HG02678 (cell line): Measurements from ENCODE around the gene POLN.

ENCODE experiments used
- ATAC-seq: cut with Tn5 transposase; IDR thresholded peaks from one replicate; pipeline ENCODE4 v1.9.1; 2021; ENCODE audit warnings: mild to moderate bottlenecking, moderate library complexity; ENCODE audit not compliant: unreplicated experiment

The POLN gene

GRCh38 chr4:2252530-2253091, 10.7 kb upstream of the POLN start:
- no peak for ATAC-seq

- no peak for ATAC-seq
Measured at GRCh38 chr4:2251795-2252529, 10.0 kb upstream of the POLN start.

- ATAC-seq, result no peak
Measured at GRCh38 chr4:2251073-2251794, 9.3 kb upstream of the POLN start.

DNA sequence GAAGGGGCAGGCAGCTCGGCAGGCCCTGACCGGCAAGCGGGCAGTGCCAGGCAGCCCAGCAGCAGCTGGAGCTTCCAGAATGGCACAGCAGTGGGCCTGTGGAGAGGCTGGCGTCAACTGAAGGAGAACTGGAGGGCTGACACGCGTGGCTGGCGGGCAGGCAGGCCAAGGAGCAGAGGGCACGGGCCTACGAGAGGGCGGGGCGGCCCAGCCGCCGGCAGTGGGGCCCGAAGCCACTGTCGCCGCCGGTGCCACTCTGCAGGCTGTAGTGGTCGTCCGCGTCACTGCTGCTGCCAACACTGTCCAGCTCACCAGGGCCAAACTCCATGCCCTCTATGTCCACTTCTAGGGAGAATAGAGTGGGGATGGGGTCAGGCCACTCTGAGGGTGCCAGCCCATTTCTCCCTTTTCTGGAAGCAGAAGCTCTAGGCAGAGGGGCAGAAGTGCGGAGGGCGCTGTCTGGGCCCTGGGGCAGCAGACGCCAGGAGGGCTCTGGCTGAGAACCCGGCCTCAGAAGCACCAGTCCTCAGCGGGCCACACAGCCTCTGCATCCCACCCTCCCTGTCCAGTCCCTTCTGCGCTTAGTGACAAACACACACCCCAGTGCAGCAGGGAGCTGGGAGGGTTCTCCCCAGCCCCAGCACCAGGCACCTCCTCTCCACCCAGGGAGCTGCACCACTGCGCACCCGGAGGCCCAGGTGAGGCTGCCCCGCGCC, 8.6 kb upstream of the POLN start:
- ATAC-seq, result no peak

DNA sequence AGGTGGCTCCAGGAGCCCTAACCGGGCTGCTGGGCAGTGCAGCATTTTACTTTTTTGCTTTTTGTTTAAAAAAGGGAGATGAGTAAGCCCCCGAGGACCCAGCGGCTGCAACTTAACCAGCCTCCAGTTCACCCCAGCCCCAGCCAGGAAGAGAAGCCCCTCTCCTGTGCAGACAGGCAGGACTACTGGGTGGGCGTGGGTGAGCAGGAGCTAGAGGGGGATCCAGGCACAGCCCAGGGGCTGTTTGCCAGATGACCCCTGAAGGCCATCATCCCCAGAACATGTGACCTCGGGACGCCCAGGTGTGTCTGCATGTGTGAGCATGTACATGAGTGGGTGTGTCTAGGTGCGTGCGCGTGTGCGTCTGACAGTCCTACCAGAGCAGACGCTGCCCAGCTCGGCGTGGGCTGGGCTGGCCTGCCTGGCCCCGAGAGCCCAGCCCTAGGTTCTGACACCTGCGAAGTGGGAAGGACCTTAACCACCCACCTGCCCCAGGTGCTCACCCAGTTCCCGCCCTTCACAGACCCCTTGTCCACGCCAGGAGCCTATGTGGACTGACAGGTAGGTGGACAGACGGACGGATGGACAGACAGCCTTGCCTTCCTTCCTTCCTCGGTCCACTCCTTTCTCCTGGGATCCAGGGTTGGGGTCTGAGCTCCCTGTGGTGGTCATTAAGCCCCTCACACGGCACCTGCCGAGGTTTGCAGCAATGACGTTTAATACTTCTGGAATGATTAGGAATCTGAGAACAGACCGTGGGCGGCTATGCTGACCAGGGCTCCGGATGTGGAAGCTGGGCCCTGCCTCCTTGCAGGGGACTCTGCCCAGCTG, 7.8 kb upstream of the POLN start:
- ATAC-seq, result no peak

- no peak for ATAC-seq
Measured at GRCh38 chr4:2248821-2249261, 6.9 kb upstream of the POLN start.

- no peak for ATAC-seq
Measured at GRCh38 chr4:2248044-2248780, 6.3 kb upstream of the POLN start.

DNA sequence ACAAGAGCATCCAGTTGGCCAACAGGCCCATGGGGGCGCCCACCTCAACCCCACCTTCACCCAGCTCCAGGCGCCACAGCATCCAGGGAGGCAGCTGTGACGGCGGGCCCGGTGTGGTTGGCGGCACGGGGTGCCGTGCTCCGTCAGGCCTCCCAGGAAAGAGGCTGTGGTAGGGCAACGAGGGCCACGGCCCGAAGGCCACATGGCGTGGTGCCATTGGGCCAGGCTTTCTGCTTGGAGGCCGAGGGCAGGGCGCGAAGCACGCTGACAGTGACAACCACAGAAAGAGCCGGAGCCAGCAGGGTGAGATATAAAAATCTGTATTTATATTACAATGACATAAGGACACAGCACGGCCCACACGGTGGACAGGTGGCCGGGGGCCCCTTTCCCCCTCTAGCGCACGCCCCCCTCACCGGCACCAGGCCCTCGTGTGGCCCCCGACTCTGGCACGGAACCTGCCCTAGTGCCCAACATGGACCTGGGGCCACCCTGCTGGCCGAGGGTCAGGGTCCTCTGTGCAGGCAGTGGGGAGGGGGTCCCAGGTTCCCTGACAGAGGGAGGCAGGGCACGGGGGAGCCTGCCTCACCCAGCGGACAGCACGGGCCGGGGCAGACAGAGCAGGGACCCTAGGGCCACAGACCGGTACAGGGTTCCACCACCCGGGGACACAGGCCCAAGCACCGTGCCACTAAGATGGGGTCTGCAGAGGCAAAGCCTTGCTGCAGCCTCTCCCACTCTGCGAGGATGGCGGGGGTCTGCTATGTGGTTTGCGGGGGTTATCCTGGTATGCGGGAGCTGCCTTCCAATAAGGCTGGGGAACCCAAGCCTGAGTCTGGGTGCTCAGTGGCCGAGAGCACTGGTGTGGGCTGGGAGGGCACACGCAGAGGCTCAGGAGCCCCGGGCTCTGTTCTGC, 5.5 kb upstream of the POLN start:
- ATAC-seq, result no peak

DNA sequence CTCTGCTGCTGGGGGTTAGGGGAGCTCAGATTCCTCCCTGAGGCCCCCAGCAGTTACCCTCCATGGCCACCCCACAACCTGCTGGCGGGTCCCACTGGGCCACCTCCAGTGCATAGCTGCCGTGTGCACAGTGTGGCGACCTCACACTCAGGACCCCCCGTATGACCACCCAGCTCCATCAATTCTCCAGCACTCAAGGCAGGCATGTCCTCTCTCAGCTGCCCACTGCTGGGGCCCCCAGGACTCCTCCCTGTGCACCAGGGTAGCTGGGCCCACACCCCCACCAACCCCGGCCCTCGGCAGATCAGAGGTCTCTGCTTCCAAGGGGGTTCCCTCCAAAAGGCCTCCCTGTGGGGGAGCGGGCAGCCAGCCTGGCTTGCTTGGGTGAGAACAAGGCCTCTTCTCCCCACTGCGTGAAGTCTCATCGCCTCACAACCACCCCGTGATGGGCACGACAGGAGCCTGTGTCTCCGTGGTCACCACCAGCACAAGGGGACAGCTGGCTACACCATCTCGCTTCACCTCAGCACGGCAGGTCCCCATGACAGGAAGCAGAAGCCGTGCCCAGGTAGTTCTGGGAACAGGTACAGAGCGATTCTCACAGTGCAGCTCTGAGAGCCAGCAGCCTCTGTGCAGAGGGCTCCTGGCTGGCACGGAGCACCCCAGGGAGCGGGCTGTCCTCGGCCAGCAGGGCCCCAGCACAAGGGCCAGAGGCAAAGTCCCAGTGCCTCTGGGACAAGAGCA, 4.6 kb upstream of the POLN start:
- no peak for ATAC-seq

GRCh38 chr4:2245787-2246275, 3.9 kb upstream of the POLN start:
- no peak for ATAC-seq

DNA sequence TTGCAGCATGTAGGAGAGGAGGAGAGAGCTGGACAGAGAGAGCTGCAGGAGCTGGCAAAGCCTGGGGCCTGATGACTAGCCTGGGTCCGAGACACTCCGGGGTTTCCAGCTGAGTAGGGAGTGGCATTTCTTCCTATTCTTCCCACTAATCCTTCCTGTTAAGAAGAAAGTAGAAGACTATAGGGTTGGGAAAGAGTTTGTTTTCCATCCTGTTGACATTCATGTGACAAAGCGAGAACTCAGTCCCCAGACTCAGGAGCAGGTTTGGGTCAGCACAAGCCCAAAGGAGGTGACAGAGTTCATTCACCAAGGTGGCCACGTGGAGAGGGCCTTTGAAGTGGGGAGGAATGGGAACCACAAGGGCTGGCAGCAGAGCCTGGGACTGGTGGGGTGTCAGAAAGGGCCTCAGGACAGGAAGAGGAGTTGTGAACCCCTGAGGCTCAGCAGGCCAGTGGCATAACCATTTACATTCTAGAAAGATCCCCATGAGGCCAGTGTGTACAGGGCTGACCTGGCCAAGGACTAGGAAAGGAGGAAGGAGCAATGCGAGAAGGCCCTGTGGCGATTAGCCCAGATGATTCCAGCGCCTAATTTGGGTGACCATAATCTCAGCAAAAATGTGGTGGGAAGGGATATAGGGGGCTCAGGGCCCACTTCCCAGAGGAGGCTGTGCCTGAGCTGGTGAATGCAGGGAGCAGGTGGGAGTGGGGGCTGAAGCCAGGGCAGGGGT, 3.3 kb upstream of the POLN start:
- no peak for ATAC-seq

- ATAC-seq, result no peak
Measured at GRCh38 chr4:2243681-2244380, 1.9 kb upstream of the POLN start.

- ATAC-seq, result no peak
Measured at GRCh38 chr4:2241003-2241402, 918 bp downstream of the POLN start.

GRCh38 chr4:2236944-2237666, 4.8 kb downstream of the POLN start:
- ATAC-seq, result no peak

- no peak for ATAC-seq
Measured at GRCh38 chr4:2231082-2231481, 10.8 kb downstream of the POLN start.

- no peak for ATAC-seq
Measured at GRCh38 chr4:2226261-2226660, 15.7 kb downstream of the POLN start.
